SU-DHL-6 (cell line): ENCODE data around the gene FGFR1OP2.

Source experiments
- H2AFZ ChIP-seq: fragments of 200-600 bp; sonication (generic); 2 replicates; pipeline ENCODE4 v1.6.1; 2014; ENCODE audit warnings: low read depth, mild to moderate bottlenecking, moderate library complexity, mixed read lengths, antibody characterized with exemption, low read length; ENCODE audit not compliant: severe bottlenecking
- H3F3A ChIP-seq: fragments of 200-600 bp; shearing (Covaris generic); 2 replicates; pipeline ENCODE4 v1.6.0; 2016; ENCODE audit warnings: antibody characterized with exemption, mild to moderate bottlenecking; ENCODE audit not compliant: insufficient read depth
- H3K27ac ChIP-seq: fragments of 200-600 bp; sonication (generic); 2 replicates; pipeline ENCODE4 v1.5.1; 2016; ENCODE audit warnings: low read depth, mild to moderate bottlenecking, low read length, moderate library complexity, mixed read lengths
- H3K27me3 ChIP-seq: fragments of 200-600 bp; sonication (generic), shearing (Covaris generic); 2 replicates; pipeline ENCODE4 v1.6.0; 2014; ENCODE audit warnings: mild to moderate bottlenecking, low read length
- H3K36me3 ChIP-seq: fragments of 200-600 bp; sonication (generic); 2 replicates; pipeline ENCODE4 v1.6.1; 2014; ENCODE audit warnings: mild to moderate bottlenecking, low read length, mixed read lengths
- H3K4me2 ChIP-seq: fragments of 300-600, 200-600 bp; shearing (Covaris generic), sonication (generic); 2 replicates; pipeline ENCODE4 v1.6.0; 2014; ENCODE audit warnings: low read length, low read depth, mild to moderate bottlenecking; ENCODE audit not compliant: poor library complexity, severe bottlenecking
- H3K4me3 ChIP-seq: fragments of 200-600 bp; sonication (generic); 2 replicates; pipeline ENCODE4 v1.5.1; 2014; ENCODE audit warnings: antibody characterized with exemption, low read length, mild to moderate bottlenecking, mixed read lengths; ENCODE audit not compliant: insufficient read depth, poor library complexity, severe bottlenecking
- H3K79me2 ChIP-seq: fragments of 200-600 bp; sonication (generic); 2 replicates; pipeline ENCODE4 v1.6.1; 2014; ENCODE audit warnings: mild to moderate bottlenecking, low read length, moderate library complexity; ENCODE audit not compliant: insufficient read depth
- H3K9ac ChIP-seq: fragments of 200-600 bp; sonication (generic); 2 replicates; pipeline ENCODE4 v1.7.0; 2014; ENCODE audit warnings: mild to moderate bottlenecking, low read length
- H3K9me2 ChIP-seq: fragments of 200-600 bp; sonication (generic); replicated peaks from 2 replicates; pipeline ENCODE4 v1.6.1; 2014; ENCODE audit warnings: low read length; ENCODE audit not compliant: insufficient read depth
- H3K9me3 ChIP-seq: fragments of 200-600 bp; sonication (generic); 2 replicates; pipeline ENCODE4 v1.6.1; 2014; ENCODE audit warnings: low read length, mixed read lengths; ENCODE audit not compliant: insufficient read depth
- H4K20me1 ChIP-seq: fragments of 200-600 bp; sonication (generic); 2 replicates; pipeline ENCODE4 v1.6.1; 2014; ENCODE audit warnings: low read depth, mild to moderate bottlenecking, antibody characterized with exemption, low read length, moderate library complexity, mixed read lengths
- EZH2phosphoT487 ChIP-seq: fragments of 200-600 bp; sonication (generic), shearing (Covaris generic); conservative IDR thresholded peaks from 2 replicates; pipeline ENCODE4 v1.6.1; 2018; ENCODE audit warnings: mild to moderate bottlenecking, antibody characterized with exemption, low read length, moderate library complexity, mixed read lengths
- TF ChIP-seq, protein P1 (sequence below): fragments of 200-600 bp; sonication (generic); IDR thresholded peaks from one replicate; pipeline ENCODE4 v1.5.1; 2017; ENCODE audit warnings: antibody characterized with exemption, mild to moderate bottlenecking, low read length, moderate library complexity; ENCODE audit not compliant: insufficient read depth, poor library complexity, severe bottlenecking

FGFR1OP2 gene

DNA sequence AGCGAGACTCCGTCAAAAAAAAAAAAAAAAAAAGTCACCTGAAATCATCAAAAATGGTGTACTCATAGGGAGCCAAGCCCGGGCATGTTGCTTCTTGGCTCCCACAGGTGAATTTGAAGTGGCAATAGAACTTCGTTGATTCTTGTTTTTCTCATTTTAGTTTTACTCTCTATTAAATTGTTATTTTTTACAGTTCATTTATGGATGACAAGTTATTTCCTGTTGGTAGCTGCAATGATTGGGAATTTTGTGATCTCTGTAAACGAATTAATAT lies 74.6 kb downstream of the FGFR1OP2 start:
- Histone ChIP-seq H3K27ac (no peak overlapping the region), H3K4me3 (no peak overlapping the region), H4K20me1 (no peaks in the 10 kb centered on the region), H3K4me2 (peak overlapping the region; percentile 75), H3F3A (peaks cover 6% of the 10 kb centered on the region; the same call in 1 of the 2 replicates), H3K27me3 (no peaks in the 10 kb centered on the region), H3K9me2 (no peaks in the 10 kb centered on the region), H3K9ac (peak overlapping the region; percentile 76), H2AFZ (no peak overlapping the region), H3K9me3 (no peaks in the 10 kb centered on the region), H3K79me2 (peaks cover 12% of the 10 kb centered on the region; the same call in 1 of the 2 replicates), H3K36me3 (no peaks in the 10 kb centered on the region)
- TF ChIP-seq, protein P1, sequence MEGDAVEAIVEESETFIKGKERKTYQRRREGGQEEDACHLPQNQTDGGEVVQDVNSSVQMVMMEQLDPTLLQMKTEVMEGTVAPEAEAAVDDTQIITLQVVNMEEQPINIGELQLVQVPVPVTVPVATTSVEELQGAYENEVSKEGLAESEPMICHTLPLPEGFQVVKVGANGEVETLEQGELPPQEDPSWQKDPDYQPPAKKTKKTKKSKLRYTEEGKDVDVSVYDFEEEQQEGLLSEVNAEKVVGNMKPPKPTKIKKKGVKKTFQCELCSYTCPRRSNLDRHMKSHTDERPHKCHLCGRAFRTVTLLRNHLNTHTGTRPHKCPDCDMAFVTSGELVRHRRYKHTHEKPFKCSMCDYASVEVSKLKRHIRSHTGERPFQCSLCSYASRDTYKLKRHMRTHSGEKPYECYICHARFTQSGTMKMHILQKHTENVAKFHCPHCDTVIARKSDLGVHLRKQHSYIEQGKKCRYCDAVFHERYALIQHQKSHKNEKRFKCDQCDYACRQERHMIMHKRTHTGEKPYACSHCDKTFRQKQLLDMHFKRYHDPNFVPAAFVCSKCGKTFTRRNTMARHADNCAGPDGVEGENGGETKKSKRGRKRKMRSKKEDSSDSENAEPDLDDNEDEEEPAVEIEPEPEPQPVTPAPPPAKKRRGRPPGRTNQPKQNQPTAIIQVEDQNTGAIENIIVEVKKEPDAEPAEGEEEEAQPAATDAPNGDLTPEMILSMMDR: no peak
- TF ChIP-seq EZH2phosphoT487: no peak

- Histone ChIP-seq H3K27me3 (no peaks in the 10 kb centered on the region), H3K9ac (peak overlapping the region; percentile 76), H3K27ac (0 out of 2 replicates have a peak overlapping the region, but pooled peaks have one; percentile 8), H3K79me2 (peaks cover 12% of the 10 kb centered on the region; the same call in 1 of the 2 replicates), H3K4me2 (peak overlapping the region; percentile 75), H3K9me3 (no peaks in the 10 kb centered on the region), H4K20me1 (no peaks in the 10 kb centered on the region), H3K4me3 (peak overlapping the region; percentile 76), H3F3A (peaks cover 6% of the 10 kb centered on the region; the same call in 1 of the 2 replicates), H2AFZ (peak overlapping the region; percentile 98), H3K9me2 (no peaks in the 10 kb centered on the region), H3K36me3 (no peaks in the 10 kb centered on the region)
- TF ChIP-seq EZH2phosphoT487: no peak
- TF ChIP-seq, protein P1: no peak
Measured at GRCh38 chr12:27013611-27014084, 75.4 kb downstream of the FGFR1OP2 start.

GRCh38 chr12:27014085-27014858 lies 76.0 kb downstream of the FGFR1OP2 start, which contains the start of gene TM7SF3:
Gene TM7SF3, minus strand, starts transcription at chr12:27014384. Its CDS starts 216 bp downstream, at chr12:27014168.
- no peak for TF ChIP-seq EZH2phosphoT487
- TF ChIP-seq, protein P1: peak; percentile 96
- H3K9me3 ChIP-seq: no peaks in the 10 kb centered on the region
- H3K27ac ChIP-seq: peak within 1 kb of the TSS; percentile 62
- H3K4me2 ChIP-seq: peak within 1 kb of the TSS; percentile 75
- H4K20me1 ChIP-seq: no peaks in the 10 kb centered on the region
- peak within 1 kb of the TSS; percentile 98 for H2AFZ ChIP-seq
- H3F3A ChIP-seq: peaks cover 6% of the 10 kb centered on the region; the same call in 1 of the 2 replicates
- H3K79me2 ChIP-seq: peaks cover 12% of the 10 kb centered on the region; the same call in 1 of the 2 replicates
- H3K9ac ChIP-seq: peak within 1 kb of the TSS; percentile 76
- no peaks in the 10 kb centered on the region for H3K27me3 ChIP-seq
- H3K9me2 ChIP-seq: no peaks in the 10 kb centered on the region
- H3K4me3 ChIP-seq: peak within 1 kb of the TSS; percentile 76
- no peaks in the 10 kb centered on the region for H3K36me3 ChIP-seq
